ENCODE results near the gene RASGRF1.
"Not testable (repeated sequence)": the region's sequence is repeated elsewhere in the genome, so short reads cannot be mapped to it uniquely, and the experiment has no call there.

RASGRF1 gene

GRCh38 chr15:79004336-79004735 is 86.2 kb downstream of the RASGRF1 start:
- DNase-seq (ENCODE audit: low read depth), result no peak

- no peak for DNase-seq (ENCODE audit: low read depth)
These were observed 86.7 kb downstream of the RASGRF1 start for GRCh38 chr15:79003896-79004295.

- DNase-seq (ENCODE audit: low read depth), result no peak
These were observed 87.3 kb downstream of the RASGRF1 start for GRCh38 chr15:79003301-79003700.

- DNase-seq (ENCODE audit: low read depth), result no peak
These were observed 88.0 kb downstream of the RASGRF1 start for GRCh38 chr15:79002581-79002980.

GRCh38 chr15:78999636-79000035 is 90.9 kb downstream of the RASGRF1 start:
- no peak for DNase-seq (ENCODE audit: low read depth)

DNA sequence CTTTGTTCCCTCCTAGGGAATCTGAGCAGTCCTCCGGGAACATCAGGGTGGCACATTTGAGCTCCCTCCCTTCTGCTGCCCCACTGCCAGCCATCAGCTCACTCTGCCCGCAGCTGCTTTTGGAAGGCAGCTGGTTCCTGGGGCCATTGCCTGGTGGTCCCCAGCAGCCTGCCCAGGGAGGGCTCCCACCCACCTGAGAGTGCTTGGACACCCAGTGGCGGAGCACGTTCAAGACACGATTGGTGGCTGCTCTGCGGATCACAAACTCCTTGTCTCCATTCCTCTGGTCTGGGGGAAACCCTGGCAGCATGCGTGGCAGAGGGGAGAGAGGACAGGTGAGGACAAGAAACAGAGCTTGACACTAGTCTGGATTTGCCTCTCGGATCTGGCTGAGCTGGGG is 92.1 kb downstream of the RASGRF1 start:
- no peak for DNase-seq (ENCODE audit: low read depth)

GRCh38 chr15:78997981-78998499 is 92.5 kb downstream of the RASGRF1 start:
- DNase-seq (ENCODE audit: low read depth), result no peak

DNA sequence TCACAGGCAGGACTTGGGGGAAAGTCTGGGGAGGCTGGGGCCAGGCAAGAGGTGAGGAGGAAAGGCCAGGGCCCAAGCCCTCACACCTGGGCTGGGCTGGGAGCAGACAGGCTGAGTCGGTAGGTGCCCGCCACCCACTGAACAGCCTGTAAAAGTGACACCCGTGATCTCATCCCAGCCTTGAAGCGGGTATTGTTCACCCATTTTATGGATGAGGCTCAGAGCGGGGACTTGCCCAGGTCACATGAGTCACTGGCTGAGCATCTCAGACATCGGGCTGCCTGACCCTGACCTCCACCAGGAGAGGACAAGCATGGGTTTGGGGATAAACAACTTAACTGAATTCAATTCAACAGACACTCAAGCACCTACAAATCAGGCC is 93.7 kb downstream of the RASGRF1 start:
- no peak for DNase-seq (ENCODE audit: low read depth)

DNA sequence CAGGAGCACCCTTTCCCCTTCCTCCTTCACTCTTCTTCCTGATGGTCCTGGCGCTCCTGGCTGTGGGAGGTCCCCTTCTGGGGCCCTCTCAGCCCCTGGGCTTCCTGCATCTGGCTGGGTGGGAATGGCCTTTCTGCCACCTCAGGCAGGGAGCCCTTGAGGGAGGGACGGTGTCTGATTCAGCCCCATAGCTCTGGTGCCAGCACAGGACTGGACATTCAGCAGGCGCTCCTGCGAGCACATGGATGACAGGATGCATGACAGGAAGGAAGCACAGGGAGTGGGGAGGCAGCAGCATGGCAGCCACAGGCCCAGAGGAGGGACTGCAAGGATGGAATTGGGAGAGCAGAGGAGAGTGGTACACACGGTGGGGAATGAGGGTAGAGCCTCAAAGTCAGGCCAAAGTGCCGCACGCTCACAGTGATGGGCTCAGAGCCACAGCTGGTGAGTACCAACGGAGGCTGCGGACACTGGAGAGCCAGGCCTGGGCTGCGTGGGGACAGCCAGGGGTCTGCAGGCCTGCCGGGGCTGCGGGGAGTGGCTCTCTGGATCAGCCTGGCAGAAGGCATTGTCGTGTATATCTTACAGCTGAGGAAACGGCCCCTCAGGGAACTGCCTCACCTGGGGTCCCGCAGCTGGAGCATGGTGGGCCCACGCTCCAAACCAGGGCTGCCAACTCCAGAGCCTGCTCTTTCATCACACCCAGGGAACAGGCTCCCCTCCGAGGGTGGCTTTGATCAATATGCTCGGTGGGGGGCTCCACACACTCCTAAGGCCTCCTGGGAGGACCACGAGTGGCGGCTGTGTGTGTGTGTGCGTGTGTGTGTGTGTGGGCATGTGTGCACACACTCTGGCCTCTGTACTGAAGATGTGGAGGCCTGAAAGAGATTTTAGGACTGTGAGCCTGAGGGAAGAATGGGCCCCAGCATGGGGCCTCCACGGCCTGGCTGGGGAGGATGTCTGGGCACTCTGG is 94.4 kb downstream of the RASGRF1 start:
- no peak for DNase-seq (ENCODE audit: low read depth)

- DNase-seq (ENCODE audit: low read depth), result not testable (repeated sequence)
These were observed 95.4 kb downstream of the RASGRF1 start for GRCh38 chr15:78995161-78995560.

DNA sequence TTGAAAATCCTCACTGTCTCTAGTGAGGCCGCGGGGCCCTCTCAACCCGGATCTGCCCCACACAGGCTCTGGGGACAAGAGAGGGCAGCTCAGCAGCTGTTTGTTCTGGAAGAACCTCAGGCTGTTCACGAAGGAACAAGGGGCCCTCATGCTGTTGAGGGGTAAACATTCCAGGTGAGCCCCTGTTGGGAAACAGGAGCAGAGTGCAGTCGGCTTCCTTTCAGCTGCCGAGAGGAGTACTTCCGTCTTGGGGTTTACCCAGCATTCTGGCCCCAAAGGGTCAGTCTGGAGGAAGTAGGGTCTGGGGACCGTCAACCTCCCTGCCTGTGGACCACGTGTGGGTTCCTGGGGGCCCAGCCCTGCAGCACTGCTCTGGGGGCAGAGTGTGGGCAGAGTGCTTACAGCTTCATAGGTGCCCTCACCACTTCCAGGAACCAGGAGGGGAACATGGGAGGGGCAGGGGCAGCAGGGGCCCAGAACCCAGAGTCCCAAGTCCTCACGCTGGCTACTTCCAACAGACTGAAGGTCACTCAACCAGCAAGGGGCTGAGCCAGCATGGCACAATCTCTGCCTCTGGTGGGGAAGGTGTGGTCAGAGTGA is 96.5 kb downstream of the RASGRF1 start:
- DNase-seq (ENCODE audit: low read depth), result no peak

DNA sequence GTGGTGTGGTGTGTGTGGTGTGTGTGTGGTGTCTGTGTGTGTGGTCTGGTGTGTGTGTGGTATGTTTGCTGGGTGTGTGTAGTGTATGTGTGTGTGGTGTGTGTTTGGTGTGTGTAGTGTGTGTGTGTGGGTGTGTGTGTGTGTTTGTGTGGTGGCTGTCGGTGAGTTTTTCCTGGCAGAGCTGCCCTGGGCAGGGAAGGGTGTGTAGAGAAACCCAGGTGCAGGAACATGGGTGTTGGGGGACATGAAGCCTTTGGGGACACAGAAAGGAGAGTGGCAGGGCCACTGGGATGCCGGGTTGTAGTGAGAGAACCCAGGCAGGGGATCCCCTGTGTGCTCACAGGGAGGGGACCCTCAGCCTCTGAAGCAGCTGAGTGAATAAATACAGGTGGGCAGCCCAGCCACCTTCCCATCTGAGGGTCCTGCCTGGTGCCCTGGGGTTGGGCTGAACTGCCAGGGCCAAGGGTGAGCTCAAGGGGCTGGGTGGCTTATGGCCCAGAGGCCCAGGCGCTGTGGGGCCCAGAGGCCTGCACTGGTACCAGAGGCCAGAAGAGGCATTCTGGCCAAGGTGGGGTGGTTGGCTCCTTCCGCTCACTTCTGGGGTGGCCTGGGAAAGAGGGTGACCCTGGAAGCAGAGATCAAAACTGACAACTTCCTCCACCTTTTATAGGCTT is 97.2 kb downstream of the RASGRF1 start:
- DNase-seq (ENCODE audit: low read depth), result no peak

DNA sequence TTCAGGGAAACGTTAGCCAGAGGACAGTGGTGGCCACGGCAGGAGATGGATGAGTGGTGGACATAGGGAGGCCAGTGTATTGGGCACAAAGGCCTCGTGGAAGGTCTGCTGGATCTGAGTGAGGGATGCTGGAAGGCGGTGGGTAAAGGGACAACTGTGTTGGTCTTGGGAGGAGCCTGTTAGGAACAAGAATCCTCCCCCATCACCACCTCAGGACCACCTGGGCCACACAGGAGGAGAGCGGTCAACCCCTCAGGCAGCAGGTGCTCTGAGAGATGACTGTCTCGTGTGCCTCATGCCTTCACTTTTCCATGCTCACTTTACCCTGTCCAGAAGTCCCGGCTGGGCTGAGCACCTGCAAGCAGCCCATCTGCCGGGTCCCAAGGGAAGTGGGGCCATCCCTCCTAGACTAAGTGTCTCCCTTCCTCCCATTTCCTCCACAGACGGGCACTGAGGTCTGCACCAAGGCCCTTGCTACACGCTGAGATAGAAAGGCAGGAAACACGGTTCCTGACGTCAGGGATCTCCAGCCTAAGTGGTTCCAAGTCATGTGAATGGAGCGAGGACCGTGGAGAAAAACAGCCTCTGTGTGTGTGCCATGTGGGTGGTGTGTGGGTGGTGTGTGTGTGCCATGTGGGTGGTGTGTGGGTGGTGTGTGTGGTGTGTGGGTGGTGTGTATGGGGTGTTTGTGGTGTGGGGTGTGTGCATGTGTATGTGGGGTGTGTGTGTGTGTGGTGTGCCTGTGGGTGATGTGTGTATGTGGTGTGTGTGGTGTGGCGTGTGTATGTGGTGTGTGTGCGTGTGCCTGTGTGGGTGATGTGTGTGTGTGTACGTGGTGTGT is 97.9 kb downstream of the RASGRF1 start:
- no peak for DNase-seq (ENCODE audit: low read depth)

DNA sequence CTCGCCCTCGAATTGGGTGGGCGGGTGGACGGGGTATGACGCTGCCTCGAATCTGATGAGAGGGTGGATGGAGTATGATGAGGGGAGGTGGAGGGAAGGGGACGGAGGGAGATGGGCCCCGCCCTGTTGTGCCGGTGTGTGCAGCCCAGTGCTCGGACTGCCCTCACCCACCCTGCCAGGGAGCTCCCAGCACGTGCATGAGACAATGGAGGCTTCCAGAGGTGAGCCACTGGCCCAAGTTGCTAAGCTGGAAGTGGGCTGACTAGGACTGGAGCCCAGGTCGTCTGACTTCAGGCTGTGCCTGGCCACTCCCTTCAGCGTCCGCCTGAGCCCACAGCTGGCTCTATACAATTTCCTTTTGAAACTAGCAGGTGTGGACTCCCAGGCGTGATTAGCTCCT is 98.7 kb downstream of the RASGRF1 start:
- no peak for DNase-seq (ENCODE audit: low read depth)

DNA sequence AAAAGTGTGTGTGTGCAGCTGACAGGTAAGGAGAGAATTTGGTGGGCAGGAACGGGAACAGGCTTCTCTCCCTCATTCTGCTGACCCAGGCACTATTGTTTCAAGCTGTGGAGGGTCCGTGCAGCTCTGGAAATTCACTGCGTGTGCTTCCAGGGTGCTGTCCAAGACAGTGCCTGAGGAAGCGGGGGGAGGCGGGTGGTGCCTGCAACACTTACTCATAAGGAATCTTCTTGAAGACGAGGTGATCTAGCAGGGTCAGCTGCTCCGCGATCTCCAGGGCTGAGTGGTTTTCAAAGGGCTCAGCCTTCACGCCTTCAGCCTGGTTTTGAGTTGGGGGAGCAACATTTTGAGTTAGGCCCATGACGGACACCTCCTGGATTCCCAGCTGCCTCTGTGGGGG is 99.1 kb downstream of the RASGRF1 start:
- no peak for DNase-seq (ENCODE audit: low read depth)

DNA sequence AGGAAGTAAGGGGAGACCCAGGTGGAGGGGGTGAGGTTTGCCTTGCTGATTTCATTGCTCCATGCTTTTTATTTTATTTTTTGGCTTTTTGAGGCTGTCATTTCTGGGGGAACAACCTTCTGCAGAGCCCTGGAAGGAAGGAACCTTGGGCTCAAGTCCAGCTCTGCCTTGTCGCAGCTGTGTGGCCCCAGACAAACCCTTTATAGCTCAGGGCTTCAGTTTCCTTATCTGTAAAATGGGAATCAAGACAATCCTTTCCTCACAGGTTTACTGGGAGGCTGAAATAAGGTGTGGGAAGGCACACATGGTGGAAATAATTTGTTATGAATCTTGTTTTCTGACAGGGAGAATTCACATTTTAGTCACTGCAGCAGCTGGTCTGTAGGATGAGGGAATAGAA is 100.3 kb downstream of the RASGRF1 start:
- DNase-seq (ENCODE audit: low read depth), result no peak

DNA sequence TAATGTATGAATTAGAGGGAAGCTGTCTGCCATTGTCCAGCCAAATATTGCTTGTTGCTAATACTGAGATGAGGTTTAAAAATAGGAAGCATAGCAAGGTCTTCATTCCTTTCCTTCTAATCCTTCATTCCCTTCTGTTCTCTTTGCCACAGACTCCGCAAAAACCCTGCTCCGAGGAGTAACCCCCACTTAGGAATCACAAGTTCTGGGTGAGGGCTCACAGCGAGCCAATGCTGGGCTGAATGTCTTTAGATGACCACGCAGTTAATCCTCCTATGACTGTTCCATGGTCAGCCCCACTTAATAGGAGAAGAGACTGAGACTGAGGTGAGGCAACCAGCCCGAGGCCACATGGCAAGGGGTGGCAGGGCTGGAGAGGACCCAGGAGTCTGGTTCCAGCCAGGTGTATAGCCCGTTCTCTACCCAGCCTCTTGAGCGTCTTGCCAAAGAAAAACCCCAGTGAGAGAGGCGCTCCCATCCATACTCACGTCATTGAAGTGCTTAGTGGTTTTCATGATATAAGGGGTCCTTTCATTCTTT is 100.8 kb downstream of the RASGRF1 start:
- no peak for DNase-seq (ENCODE audit: low read depth)

- DNase-seq (ENCODE audit: low read depth), result no peak
These were observed 102.1 kb downstream of the RASGRF1 start for GRCh38 chr15:78988361-78988911.

DNA sequence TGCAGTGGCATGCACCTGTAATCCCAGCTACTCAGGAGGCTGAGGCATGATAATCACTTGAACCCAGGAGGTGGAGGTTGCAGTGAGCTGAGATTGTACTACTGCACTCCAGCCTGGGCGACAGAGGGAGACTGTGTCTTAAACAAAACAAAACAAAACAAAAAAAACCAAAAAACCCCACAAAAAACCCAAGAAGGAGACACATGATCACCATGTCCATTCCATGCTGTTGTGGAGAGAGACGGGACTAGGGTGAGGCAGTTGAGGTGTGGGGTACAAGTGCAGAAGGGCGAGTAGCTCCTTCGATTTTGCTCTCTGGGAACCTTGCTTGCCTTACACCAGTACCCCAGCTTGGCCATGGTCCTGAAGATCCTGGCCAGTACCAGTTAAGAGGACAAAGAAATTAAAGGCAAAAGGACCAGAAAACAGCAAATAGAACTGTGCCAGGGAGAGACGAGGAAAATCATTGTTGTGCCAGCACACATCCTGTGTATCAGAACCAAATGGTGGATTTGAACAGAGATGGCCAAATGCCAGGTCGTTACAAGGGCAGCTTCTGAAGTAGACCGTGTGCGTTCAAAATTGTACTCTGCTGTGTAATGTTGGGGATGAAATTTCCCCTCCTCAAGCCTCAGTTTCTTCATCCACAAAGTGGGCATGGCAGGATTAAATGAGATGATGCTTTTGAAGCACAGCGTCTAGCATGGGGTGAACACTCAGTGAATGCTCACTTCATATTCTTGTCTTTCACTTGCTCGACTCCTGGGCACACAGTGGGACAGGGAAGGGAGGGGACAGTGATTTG is 102.8 kb downstream of the RASGRF1 start:
- no peak for DNase-seq (ENCODE audit: low read depth)

GRCh38 chr15:78985859-78986475 is 104.6 kb downstream of the RASGRF1 start:
- no peak for DNase-seq (ENCODE audit: low read depth)

Measured in stimulated activated CD8-positive, alpha-beta memory T cell treated with anti-CD3 and anti-CD28 coated beads, Interleukin-12 subunit alpha, Interleukin-12 subunit beta, amount 100 ng/mL, for 4 hours (primary cell).